PC-9 (cell line): ENCODE results near the gene LCK.

Experiments used
- CTCF ChIP-seq: fragments of 200-600 bp; sonication (generic); conservative IDR thresholded peaks from 2 replicates; pipeline ENCODE4 v1.6.1; 2017; ENCODE audit warnings: mixed run types, antibody characterized with exemption, mild to moderate bottlenecking, moderate library complexity
- EZH2 ChIP-seq: fragments of 200-600 bp; sonication (generic); IDR thresholded peaks from 2 replicates; pipeline ENCODE4 v1.8.0; 2017; ENCODE audit warnings: antibody characterized with exemption, low read depth

GRCh38 chr1:32334274-32334861 is 83.3 kb downstream of the LCK start:
- TF ChIP-seq CTCF: no peak
- TF ChIP-seq EZH2: no peak
